NCI-H1694 treated with DMSO at 0.1 percent for 48 hours (cell line): ENCODE data around the gene KLHL42.
A peak's percentile ranks its signal among the peaks of the same experiment; 100 is the strongest.

Experiments
- DNase-seq: peaks from one replicate; lab custom pipeline; 2025; lab: John Stamatoyannopoulos, UW

The KLHL42 gene

DNA sequence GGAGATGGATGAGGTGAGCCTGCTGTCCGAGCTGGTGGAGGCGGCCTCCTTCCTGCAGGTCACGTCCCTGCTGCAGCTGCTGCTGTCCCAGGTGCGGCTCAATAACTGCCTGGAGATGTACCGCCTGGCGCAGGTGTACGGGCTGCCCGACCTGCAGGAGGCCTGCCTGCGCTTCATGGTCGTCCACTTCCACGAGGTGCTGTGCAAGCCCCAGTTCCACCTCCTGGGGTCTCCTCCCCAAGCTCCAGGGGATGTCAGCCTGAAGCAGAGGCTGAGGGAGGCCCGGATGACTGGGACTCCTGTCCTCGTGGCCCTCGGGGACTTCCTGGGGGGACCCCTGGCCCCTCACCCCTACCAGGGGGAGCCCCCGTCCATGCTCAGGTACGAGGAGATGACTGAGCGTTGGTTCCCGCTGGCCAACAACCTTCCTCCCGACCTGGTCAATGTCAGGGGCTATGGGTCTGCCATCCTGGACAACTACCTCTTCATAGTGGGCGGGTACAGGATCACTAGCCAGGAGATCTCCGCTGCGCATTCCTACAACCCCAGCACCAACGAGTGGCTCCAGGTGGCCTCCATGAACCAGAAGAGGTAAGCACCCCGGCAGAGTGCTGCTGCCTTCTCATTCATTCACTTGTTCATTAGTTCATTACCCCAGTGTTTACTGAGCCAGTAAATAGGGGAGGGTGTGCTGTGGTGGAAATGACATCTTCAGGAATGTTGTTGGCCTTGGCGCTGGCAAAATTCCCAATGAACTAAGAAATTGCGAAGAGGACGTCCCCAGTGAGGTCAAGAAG is 777 bp downstream of the KLHL42 start:
- peak; percentile 36 for DNase-seq

DNA sequence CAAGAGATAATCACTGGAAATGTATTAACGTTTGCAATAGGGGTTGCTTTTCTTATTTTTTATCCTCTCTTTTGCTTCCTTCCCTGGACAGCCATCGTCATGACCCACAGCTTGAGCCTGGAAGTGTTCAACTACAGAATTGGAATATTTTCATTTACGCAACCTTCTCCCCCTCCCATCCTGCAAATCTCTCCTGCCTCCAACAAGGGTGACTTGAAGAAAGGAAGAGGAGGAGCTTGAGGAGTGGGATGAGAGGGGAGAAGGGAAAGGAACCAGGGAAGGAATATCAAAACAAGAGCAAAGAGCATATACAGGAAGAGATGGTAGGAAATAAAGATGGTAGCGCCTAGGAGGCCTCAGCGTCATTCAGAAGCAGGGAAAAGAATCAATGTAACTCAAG is 1.6 kb downstream of the KLHL42 start:
- DNase-seq, result no peak

DNA sequence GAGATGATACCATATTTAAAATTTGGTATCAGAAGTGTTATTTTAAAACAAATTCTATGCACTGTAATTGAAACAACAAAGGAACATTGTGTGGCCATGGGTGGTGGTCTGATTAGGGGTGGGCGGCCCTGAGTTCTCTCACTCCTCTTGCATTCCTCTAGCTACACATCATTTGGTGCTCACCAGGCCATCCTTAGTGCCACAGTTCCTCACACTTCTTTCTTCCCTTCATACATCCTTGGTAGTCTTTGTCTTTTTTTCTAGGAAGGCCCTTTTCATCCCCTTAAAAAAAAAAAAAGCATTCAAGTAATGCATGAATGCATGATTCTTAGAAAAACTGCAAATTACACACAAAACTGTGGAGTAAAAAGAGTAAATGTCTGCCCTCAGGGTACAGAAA is 2.4 kb downstream of the KLHL42 start:
- DNase-seq, result no peak

DNA sequence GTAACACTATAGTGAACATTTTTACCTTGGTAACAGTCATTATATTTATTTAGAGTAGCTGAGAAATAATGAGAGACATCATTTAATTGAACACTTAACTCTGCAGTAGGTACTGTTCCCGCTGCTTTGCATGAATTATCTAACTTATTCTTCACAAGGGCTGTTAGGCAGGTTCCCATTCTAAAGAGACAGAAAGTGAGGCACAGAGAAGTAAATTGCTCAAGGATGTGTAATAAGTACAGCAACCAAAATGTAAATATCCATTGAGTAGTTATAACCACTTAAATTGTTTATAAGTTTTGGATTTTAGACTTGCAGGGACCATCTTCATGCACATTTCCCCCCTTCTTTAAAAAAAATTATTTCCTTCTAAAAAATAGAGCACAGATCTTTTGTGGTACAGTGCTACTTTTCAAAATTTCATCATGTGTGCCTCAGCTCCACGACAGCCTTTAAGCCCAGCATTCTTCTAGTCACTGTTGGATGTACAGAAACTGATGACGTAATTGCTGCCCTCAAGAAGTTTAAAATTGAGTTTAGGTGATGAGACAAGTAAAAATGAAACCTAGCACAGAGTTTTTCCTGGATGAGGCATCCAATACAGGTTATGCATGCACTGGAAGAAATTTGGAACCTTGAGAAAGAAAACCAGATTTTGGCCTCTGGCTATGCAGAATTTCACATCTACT is 6.0 kb downstream of the KLHL42 start:
- DNase-seq, result no peak

DNA sequence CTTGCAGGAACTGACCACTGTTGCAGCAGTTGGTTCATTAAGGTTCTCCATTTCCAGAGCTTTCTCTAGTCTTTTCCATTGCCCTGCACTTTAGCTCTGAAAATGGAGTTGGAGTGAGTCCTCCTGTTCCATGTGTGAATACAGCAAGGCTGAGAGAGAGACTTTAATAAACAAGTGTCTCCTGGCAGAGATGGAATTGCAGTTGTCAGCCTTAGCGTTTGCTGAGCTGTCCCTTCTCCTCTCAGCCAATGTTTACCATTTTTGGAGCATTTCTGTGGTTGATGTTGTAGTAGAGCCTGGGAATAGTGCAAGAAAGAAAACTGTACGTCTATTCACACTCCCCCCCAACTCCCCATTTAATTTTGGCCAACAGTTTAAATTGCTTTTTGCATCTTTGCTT is 7.5 kb downstream of the KLHL42 start:
- DNase-seq, result no peak

DNA sequence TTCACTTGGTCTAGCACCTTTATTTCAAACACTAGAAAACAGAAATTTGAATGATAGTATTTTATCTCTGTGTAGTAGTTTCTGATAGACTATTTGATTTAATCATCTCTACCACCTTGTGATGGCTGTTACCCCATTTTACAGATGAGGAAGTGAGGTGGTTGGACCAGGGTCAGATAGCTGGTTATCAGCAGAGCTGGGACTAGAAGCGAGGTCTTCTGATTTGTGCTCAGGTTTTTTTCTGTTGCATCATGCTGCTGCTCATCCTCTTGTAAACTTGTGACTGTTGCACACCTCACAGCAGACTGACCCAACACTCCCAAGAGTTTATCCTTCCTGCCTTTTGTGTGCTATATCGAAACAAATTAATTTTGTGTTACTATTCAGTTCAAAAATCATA is 10.1 kb downstream of the KLHL42 start:
- DNase-seq, result no peak

DNA sequence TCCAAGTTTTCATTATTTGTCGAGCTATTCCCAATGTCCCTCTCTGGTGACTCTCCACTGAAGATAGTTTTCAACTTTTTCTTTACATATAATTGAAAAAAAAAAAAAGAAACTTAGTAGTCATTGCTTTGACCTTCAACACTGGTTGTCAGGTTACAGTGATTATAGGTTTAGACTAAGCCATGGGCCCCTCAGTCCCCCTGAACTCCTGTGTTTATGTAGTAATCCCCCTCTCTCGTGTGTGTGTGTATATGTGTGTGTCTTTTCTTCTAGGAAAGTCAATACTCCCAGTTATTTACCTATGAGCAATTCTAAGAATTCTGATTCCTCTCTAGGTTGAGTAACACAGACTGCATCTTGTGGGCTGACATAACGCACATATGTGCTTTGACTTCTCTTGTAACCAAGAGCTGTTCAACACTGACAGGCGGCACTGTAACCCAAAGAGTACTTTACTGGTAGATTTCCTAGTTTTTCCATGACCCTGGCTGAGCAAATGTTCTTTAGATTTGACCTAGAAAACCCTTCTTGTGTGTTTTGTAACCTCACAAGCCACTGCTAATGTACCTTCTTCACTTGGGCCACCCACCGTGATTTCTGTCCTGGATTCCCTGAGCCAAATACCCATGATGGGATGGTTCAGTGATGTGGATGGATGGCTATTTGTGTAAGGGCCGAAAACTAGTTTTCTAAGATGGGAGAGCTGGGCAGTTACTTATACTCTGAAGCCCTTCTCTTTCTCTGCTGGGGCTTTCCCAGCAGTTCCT is 15.0 kb downstream of the KLHL42 start:
- no peak for DNase-seq

DNA sequence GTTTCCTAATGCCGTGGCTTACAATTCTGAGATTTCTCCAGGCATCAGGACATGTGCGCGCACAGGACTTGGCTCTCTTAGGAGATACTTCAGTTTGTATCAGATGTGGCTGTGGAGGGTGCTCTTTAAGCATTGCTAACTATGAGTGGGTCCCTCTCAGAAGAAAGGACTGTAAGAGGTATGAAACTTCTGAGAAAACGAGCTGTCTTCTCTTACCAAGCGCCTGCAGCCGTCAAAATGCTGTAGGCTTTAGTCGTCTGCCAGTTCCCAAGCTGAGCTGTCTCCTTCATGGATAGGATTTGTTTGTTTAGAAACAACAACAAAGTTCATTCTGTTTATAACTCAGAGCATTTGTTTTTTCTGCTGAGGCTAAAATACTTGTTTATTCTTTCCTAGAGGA is 16.1 kb downstream of the KLHL42 start:
- no peak for DNase-seq

DNA sequence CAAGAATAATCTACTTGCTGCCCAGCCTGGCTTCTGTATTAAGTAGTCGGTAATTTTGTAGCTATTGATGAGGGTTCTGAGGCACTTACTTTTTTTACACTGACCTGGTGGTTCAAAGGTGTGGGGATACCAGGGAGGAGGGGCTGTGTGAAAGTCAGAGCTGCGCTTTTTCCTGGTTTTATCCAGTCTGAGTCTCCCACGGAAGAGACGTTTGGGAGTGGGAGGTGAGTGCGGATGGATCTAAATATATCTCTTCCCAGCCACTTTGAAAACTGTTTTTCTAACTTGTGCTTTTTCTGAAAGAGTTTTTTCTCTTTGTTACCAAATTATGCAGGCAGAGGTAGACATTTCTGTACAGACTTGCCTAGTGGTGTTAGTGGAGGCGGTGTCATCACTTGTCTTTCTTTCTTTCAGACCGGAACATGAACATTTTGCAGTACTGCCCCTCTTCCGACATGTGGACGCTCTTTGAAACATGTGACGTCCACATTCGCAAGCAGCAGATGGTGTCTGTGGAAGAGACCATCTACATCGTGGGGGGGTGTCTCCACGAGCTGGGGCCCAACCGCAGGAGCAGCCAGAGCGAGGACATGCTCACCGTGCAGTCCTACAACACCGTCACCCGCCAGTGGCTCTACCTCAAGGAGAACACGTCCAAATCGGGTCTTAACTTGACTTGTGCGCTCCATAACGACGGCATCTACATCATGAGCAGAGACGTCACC is 17.4 kb downstream of the KLHL42 start:
- no peak for DNase-seq

DNA sequence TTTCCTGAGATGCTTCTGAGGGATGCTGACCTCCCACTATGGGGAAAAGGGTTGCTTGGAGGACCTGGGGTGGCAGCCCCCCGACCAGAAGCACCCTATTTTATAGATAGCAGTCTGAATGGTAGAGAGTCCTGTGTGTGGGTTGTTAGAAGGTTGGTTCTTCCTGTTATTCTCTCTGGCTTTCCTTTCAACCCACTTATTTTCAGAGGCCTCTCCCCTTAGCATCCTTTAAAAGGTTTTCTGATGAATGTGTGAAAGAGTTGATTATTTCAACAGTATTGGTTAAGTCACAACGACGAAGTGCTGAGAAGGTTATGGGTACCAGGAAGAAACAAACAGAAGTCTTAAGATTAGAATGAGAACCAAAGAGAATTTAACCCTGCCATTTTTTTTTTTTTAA is 20.8 kb downstream of the KLHL42 start:
- DNase-seq, result no peak

DNA sequence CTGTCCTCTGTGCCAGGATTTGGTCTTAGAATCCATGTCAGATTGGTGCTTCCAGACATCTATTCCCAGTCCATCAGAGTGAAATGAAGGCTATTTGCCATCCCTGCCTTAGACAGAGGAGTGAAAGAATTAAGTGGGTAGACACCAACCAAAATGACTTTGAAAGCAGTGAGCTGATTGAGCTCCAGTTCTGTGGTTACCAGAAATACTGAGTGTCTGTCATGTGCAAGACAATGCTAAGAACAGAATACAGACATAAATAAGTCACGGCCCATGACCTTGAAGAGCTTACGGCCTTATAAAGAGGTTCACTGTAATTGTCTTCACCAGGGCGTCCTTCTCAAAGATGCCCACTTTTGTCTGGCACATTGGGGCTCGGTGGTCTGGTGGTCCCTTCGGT is 21.6 kb downstream of the KLHL42 start:
- no peak for DNase-seq

DNA sequence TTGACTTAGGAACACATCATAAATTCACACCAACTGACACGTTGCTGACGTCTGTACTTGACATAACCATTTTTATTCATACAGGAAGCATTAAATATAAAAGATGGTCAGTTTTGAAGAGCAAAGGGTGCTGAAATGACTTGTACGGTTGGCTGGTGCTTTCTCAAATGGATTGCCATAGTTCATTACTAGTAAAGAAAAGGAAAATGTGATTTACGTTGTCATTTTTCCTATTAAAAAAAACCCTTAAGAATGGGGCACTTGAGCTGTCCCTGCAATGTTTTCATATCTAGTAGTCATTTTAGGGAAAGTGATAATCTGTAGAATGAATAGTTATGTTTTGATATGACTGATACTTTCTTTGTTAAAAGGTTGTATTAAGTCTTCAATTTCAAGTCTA is 22.5 kb downstream of the KLHL42 start:
- no peak for DNase-seq

DNA sequence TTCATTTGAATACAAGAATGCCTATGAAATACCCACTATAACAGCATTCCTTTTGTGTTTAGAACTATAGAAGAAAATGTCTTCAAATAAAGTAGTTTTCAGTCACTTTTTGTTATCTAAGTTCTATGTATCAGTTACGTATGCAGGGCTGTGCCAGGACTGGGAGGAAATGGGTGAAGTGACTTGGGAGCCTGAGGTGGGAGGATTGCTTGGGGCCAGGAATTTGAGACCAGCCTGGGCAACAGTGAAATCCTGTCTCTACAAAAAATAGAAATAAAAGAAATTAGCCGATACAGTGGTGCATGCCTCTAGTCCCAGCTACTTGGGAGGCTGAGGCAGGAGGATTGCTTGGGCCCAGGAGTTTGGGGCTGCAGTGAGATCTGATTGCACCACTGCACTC is 22.9 kb downstream of the KLHL42 start:
- DNase-seq, result no peak

DNA sequence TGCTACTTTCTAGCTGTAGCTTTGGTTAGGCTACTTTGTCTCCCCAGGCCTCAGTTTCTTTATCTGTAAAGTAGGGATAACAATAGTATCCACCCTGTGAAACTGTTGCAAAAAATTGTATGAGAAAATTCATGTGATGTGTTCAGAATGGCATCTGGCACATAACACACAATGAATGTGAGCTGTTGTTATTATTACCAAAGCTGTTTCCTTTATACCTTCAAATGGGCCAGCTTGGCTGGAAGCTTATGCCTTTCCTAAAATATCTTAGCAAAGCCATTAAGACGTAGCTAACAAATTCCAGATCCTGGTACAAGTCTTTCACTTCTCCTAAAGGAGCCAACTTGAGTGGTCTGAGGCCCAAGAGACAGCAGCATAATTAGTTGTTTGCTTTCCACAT is 25.2 kb downstream of the KLHL42 start:
- DNase-seq, result no peak

DNA sequence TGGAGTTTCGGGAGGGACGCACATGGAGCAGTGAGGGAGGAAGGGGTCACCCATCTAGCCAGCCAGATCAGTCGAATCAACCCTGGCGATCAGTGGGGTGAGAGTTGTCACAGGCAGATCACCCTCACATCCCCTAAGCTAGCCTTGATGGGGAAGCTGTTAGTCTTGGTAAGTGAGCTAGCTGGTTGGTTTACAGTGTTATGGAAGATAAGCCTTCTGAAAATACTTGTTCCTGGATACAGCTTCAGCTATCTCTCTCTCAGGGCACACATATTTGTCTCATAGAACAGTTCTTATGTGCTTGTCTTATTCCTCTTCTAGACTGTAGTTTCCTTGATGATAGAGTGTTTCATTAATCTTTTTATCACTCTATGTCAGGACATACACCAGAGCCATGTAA is 26.2 kb downstream of the KLHL42 start:
- no peak for DNase-seq

DNA sequence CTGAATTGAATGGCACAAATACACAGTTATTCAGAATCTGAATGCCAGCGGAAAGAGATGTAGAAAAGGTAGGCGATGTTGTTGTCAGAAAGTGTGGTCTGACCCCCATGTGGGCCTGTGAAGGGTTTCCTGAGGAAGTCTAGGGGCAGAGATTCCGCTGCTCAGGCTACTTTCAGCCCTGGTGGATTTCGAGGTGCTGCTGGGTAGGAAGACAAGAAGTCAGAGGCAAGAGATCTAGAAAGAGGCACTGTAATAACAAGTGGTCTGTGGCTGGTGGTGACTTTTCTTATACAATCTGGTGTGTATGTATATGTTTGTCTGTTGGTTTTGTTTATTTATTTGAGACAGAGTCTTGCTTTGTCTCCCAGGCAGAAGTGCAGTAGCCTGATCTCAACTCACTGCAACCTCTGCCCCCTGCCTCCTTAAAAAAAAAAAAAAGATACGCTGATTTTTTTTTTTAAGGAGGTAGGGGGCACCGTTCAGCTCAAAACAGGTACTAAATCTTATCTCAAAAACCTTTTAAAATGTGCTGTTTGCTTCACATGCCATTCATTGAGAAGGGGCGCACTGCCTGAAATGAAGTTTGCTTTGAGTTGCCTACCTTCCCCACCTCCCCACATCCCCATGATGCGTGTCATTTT is 27.1 kb downstream of the KLHL42 start:
- DNase-seq, result no peak

DNA sequence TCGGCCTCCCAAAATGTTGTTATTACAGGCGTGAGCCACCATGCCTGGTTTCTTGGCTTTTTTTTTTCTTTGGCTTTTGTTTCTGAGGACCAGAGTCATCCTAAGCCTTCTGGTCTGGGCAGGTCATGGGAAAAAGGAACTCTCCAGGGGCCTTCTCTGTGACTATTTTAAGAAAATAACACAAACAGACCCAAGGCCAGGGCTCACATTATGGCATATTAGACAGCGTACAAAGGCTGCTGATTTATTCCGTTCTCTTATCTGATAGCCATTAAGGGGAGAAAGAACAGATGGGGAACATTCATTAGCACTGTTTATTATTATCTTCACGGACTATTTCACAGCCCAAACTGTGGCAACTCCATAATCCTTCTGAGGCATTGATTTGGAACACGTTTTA is 28.8 kb downstream of the KLHL42 start:
- peak; percentile 85 for DNase-seq

DNA sequence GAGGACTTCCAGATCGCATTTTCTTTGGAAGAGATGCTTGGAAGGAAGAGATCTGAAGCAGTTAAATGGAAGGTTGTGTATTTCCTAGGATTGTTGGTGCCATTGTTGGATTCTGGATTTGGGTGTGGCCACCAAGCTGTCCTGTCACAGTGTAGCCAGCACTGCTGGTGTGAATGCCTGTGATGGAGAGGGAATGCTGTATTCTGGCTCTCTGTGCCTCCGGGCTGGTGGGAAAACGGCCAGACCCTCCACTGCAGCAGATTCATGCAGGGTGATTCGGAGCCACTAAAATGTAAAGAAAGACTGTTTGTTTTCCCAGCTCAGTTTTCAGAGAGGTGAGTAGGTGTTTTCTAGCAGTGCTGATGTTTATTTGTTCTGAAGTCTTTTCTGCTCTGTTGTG is 30.7 kb downstream of the KLHL42 start:
- no peak for DNase-seq

DNA sequence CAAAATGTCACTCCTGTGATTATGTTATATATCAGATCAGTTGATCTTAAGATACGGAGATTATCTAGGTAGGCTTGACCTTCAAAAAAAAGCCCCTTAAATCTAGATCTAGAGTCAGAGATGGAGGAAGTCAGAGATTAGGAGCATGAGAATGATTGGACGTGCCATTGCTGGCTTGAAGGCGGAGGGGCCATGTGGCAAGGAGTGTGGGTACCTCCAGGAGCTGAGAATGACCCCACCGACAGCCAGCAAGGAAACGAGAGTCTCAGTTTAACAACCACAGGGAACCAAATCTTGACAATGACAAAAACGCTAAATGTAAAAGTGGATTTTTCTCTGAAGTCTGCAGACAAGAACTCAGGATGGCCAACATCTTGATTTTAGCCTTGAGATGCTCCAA is 32.5 kb downstream of the KLHL42 start:
- no peak for DNase-seq

DNA sequence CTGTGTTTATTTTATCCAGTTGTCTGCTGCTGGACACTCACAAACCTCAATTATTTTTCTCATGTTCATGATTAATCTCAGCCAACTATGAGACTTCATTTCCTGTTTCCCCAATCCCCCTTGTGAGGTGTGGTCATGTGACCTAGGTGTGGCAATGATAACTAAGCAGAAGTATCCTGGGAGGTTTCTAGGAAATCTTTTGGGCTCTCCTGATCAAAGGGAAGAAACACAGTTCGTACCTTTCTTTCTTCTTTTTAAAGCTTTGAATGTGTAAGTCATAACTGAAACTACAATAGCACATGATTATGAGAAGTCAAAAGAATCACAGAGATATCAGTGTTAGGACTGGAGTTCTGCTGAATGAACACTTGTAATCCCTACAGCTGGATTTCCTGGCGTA is 34.4 kb downstream of the KLHL42 start:
- no peak for DNase-seq

DNA sequence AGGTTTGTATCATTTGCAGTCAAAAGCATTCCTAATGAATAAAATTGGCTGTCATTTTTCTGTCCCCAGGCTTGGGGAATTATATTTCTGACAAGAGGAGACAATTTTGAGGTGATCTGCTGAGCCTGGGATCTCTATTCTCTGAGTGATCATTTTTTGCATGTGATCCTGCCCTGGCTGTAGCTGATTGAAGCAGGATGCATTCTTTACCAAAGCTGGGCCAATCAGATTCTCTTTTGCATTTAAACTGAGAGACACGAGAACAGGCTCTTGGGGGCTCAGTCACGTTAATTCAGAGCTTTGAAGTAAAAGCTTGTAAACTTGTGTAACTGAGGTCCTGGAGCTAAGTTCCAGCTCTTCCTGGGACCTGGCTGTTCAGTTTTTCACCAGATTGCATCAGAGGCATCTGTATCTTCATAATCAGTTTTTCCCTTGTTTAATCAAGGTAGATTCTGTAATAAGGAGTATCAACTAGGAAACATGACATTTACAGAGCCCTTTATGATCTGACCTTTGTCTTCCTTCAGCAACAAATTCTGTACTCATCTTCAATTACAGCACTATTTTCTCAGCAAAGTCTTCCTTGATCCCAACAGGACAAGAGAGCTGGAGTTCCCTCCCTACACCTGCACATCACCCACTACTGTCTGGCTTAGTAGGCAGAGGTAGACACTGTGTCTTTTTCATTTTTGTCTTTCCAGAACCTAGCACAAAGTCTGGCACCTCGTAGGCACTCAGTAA is 35.0 kb downstream of the KLHL42 start:
- no peak for DNase-seq
